ENCODE data around the gene SNX8. TPM values are rescaled to one million over a fixed set of nuclear protein-coding genes. Genes with fewer than 3 reads are reported as not detected.
"Not testable (repeated sequence)": the region's sequence is repeated elsewhere in the genome, so short reads cannot be mapped to it uniquely, and the experiment has no call there.

Gene SNX8
- 9.6 and 10.0 TPM in 2 replicates for total RNA-seq (2014; rRNA removed; shearing (Covaris generic))

- peak; percentile 77 for DNase-seq (ENCODE audit: low read depth)
Observed at GRCh38 chr7:2314209-2314955, at the start of gene SNX8. TSS of gene SNX8 (minus strand) at chr7:2314441. CDS start at chr7:2314421, 20 bp downstream.

- DNase-seq (ENCODE audit: low read depth), result no peak
Observed at GRCh38 chr7:2362385-2363088, 48.3 kb upstream of the SNX8 start.

GRCh38 chr7:2360796-2361195 is 46.6 kb upstream of the SNX8 start:
- DNase-seq (ENCODE audit: low read depth), result no peak

- DNase-seq (ENCODE audit: low read depth), result no peak
Observed at GRCh38 chr7:2359610-2360009, 45.4 kb upstream of the SNX8 start.

GRCh38 chr7:2358968-2359527 is 44.8 kb upstream of the SNX8 start:
- DNase-seq (ENCODE audit: low read depth), result no peak

- no peak for DNase-seq (ENCODE audit: low read depth)
Observed at GRCh38 chr7:2357571-2357970, 43.3 kb upstream of the SNX8 start.

- DNase-seq (ENCODE audit: low read depth), result no peak
Observed at GRCh38 chr7:2357165-2357564, 42.9 kb upstream of the SNX8 start.

GRCh38 chr7:2355705-2356008 is 41.4 kb upstream of the SNX8 start:
- no peak for DNase-seq (ENCODE audit: low read depth)

- peak; percentile 37 for DNase-seq (ENCODE audit: low read depth)
Observed at GRCh38 chr7:2354939-2355704, 40.9 kb upstream of the SNX8 start.

- peak; percentile 87 for DNase-seq (ENCODE audit: low read depth)
Observed at GRCh38 chr7:2354186-2354938, 40.1 kb upstream of the SNX8 start, which contains the start of gene EIF3B. TSS of gene EIF3B (plus strand) at chr7:2354827. CDS start at chr7:2354922, 95 bp downstream.

- peak; percentile 82 for DNase-seq (ENCODE audit: low read depth)
Observed at GRCh38 chr7:2353936-2354185, 39.6 kb upstream of the SNX8 start.

- no peak for DNase-seq (ENCODE audit: low read depth)
Observed at GRCh38 chr7:2353113-2353935, 39.1 kb upstream of the SNX8 start.

- DNase-seq (ENCODE audit: low read depth), result no peak
Observed at GRCh38 chr7:2350861-2351260, 36.6 kb upstream of the SNX8 start.

GRCh38 chr7:2350055-2350454 is 35.8 kb upstream of the SNX8 start:
- no peak for DNase-seq (ENCODE audit: low read depth)

- DNase-seq (ENCODE audit: low read depth), result not testable (repeated sequence)
Observed at GRCh38 chr7:2347351-2348063, 33.3 kb upstream of the SNX8 start.

- no peak for DNase-seq (ENCODE audit: low read depth)
Observed at GRCh38 chr7:2336626-2337299, 22.5 kb upstream of the SNX8 start.

- not testable (repeated sequence) for DNase-seq (ENCODE audit: low read depth)
Observed at GRCh38 chr7:2332606-2333231, 18.5 kb upstream of the SNX8 start.

GRCh38 chr7:2331707-2332106 is 17.5 kb upstream of the SNX8 start:
- DNase-seq (ENCODE audit: low read depth), result no peak

GRCh38 chr7:2330493-2330892 is 16.3 kb upstream of the SNX8 start:
- no peak for DNase-seq (ENCODE audit: low read depth)

Data from M059J (cell line).